ENCODE measurements around the gene PRTN3.
"Not testable (repeated sequence)": the region's sequence is repeated elsewhere in the genome, so short reads cannot be mapped to it uniquely, and the experiment has no call there.

Gene PRTN3

GRCh38 chr19:868458-869244, 27.9 kb downstream of the PRTN3 start:
- DNase-seq = no peak

- DNase-seq = no peak
These were observed 28.7 kb downstream of the PRTN3 start for GRCh38 chr19:869245-870177.

GRCh38 chr19:870314-870713, 29.5 kb downstream of the PRTN3 start:
- DNase-seq = no peak

GRCh38 chr19:870963-871401, 30.2 kb downstream of the PRTN3 start:
- peak; percentile 85 for DNase-seq

GRCh38 chr19:871446-872265, 30.9 kb downstream of the PRTN3 start:
- DNase-seq = peak; percentile 63

- DNase-seq = peak; percentile 73
These were observed 31.6 kb downstream of the PRTN3 start for GRCh38 chr19:872266-872951.

GRCh38 chr19:873084-873483, 32.3 kb downstream of the PRTN3 start:
- peak; percentile 46 for DNase-seq

GRCh38 chr19:873561-874041, 32.8 kb downstream of the PRTN3 start:
- DNase-seq = no peak

GRCh38 chr19:875265-875879, 34.6 kb downstream of the PRTN3 start:
- no peak for DNase-seq

GRCh38 chr19:876089-876488, 35.3 kb downstream of the PRTN3 start:
- no peak for DNase-seq

GRCh38 chr19:876780-877314, 36.0 kb downstream of the PRTN3 start:
- DNase-seq = no peak

GRCh38 chr19:877992-878660, 37.3 kb downstream of the PRTN3 start:
- not testable (repeated sequence) for DNase-seq

- DNase-seq = not testable (repeated sequence)
These were observed 38.2 kb downstream of the PRTN3 start for GRCh38 chr19:878751-879561.

- no peak for DNase-seq
These were observed 39.1 kb downstream of the PRTN3 start for GRCh38 chr19:879711-880438.

GRCh38 chr19:881385-882071, 40.7 kb downstream of the PRTN3 start:
- DNase-seq = no peak

- DNase-seq = no peak
These were observed 42.2 kb downstream of the PRTN3 start for GRCh38 chr19:882871-883497.

GRCh38 chr19:883661-884211, 42.9 kb downstream of the PRTN3 start:
- DNase-seq = peak; percentile 84

All from NCI-H69 (cell line).